SK-N-SH treated with all-trans-retinoic acid at 6 μM for 48 hours (cell line): ENCODE measurements around the gene AP1B1.

Experiments used
- ATAC-seq: fragments of 200-7000 bp; cut with Tn5 transposase; 3 replicates; pipeline ENCODE4 v1.9.1; 2020; ENCODE audit warnings: mild to moderate bottlenecking, moderate library complexity
- BACH2 ChIP-seq: fragments of 250-450 bp; sonication (Bioruptor Pico); IDR thresholded peaks from 2 replicates; pipeline ENCODE4 v1.9.0; 2021; ENCODE audit warnings: mild to moderate bottlenecking, borderline replicate concordance
- CREB5 ChIP-seq: fragments of 250-450 bp; sonication (Bioruptor Pico); IDR thresholded peaks from 2 replicates; pipeline ENCODE4 v1.5.1; 2020; ENCODE audit warnings: low read depth, mild to moderate bottlenecking, moderate library complexity
- CSDC2 ChIP-seq: fragments of 250-450 bp; sonication (Bioruptor Pico); IDR thresholded peaks from 2 replicates; pipeline ENCODE4 v1.5.0; 2020; ENCODE audit warnings: mild to moderate bottlenecking, moderate library complexity
- CSRNP3 ChIP-seq: fragments of 250-450 bp; sonication (Bioruptor Pico); IDR thresholded peaks from 2 replicates; pipeline ENCODE4 v1.5.1; 2021; ENCODE audit warnings: mild to moderate bottlenecking, moderate library complexity
- GLIS3 ChIP-seq: fragments of 250-450 bp; sonication (Bioruptor Pico); IDR thresholded peaks from 2 replicates; pipeline ENCODE4 v1.5.0; 2020; ENCODE audit warnings: mild to moderate bottlenecking, moderate library complexity
- ISL1 ChIP-seq: fragments of 250-450 bp; sonication (Bioruptor Pico); IDR thresholded peaks from 2 replicates; pipeline ENCODE4 v2.1.2; 2022; ENCODE audit warnings: mild to moderate bottlenecking, moderate library complexity
- PATZ1 ChIP-seq: fragments of 250-450 bp; sonication (Bioruptor Pico); IDR thresholded peaks from 2 replicates; pipeline ENCODE4 v1.8.0; 2020; ENCODE audit warnings: mild to moderate bottlenecking, moderate library complexity, borderline replicate concordance
- POU6F1 ChIP-seq: fragments of 250-450 bp; sonication (Bioruptor Pico); IDR thresholded peaks from 2 replicates; pipeline ENCODE4 v1.8.0; 2021; ENCODE audit warnings: low read depth, mild to moderate bottlenecking, moderate library complexity, borderline replicate concordance
- PPARA ChIP-seq: fragments of 250-450 bp; sonication (Bioruptor Pico); IDR thresholded peaks from 2 replicates; pipeline ENCODE4 v1.5.0; 2020; ENCODE audit warnings: mild to moderate bottlenecking, borderline replicate concordance
- RARB ChIP-seq: fragments of 250-450 bp; sonication (Bioruptor Pico); IDR thresholded peaks from 2 replicates; pipeline ENCODE4 v1.8.0; 2021; ENCODE audit warnings: mild to moderate bottlenecking, moderate library complexity
- SNAI2 ChIP-seq: fragments of 250-450 bp; sonication (Bioruptor Pico); IDR thresholded peaks from 2 replicates; pipeline ENCODE4 v1.5.0; 2020; ENCODE audit warnings: mild to moderate bottlenecking, moderate library complexity
- TCF4 ChIP-seq: fragments of 250-450 bp; sonication (Bioruptor Pico); IDR thresholded peaks from 2 replicates; pipeline ENCODE4 v1.8.0; 2021; ENCODE audit warnings: mild to moderate bottlenecking, moderate library complexity, borderline replicate concordance
- TSHZ2 ChIP-seq: fragments of 250-450 bp; sonication (Bioruptor Pico); IDR thresholded peaks from 2 replicates; pipeline ENCODE4 v1.5.0; 2020; ENCODE audit warnings: mild to moderate bottlenecking, moderate library complexity
- ZC3H10 ChIP-seq: fragments of 250-450 bp; sonication (Bioruptor Pico); IDR thresholded peaks from 2 replicates; pipeline ENCODE4 v1.5.1; 2021; ENCODE audit warnings: mild to moderate bottlenecking, moderate library complexity
- ZFP3 ChIP-seq: fragments of 250-450 bp; sonication (Bioruptor Pico); IDR thresholded peaks from 2 replicates; pipeline ENCODE4 v1.5.0; 2020; ENCODE audit warnings: mild to moderate bottlenecking, moderate library complexity
- ZFP30 ChIP-seq: fragments of 450-650 bp; formaldehyde crosslinking; IDR thresholded peaks from 2 replicates; pipeline ENCODE4 v1.5.0; 2022; ENCODE audit warnings: mild to moderate bottlenecking, moderate library complexity
- ZNF565 ChIP-seq: fragments of 450-650 bp; formaldehyde crosslinking; conservative IDR thresholded peaks from 2 replicates; pipeline ENCODE4 v1.5.0; 2020; ENCODE audit warnings: low read depth, mild to moderate bottlenecking, moderate library complexity
- ZNF70 ChIP-seq: fragments of 450-650 bp; formaldehyde crosslinking; IDR thresholded peaks from 2 replicates; pipeline ENCODE4 v1.5.0; 2020; ENCODE audit warnings: mild to moderate bottlenecking, moderate library complexity

Gene AP1B1

GRCh38 chr22:29310863-29311339 lies 77.5 kb downstream of the AP1B1 start:
- TF ChIP-seq PPARA (no peak), GLIS3 (no peak), POU6F1 (CRISPR knock-in tag) (no peak), SNAI2 (CRISPR knock-in tag) (no peak), PATZ1 (CRISPR knock-in tag) (peak; percentile 38; the same call in 1 of the 2 replicates)
- ATAC-seq = peak; percentile 71

- TF ChIP-seq ZFP3 (CRISPR knock-in tag) (no peak), BACH2 (CRISPR knock-in tag) (no peak), ZNF565 (CRISPR knock-in tag) (no peak), SNAI2 (CRISPR knock-in tag) (no peak), RARB (no peak), PATZ1 (CRISPR knock-in tag) (no peak), ZFP30 (CRISPR knock-in tag) (no peak), CSRNP3 (no peak), ZC3H10 (CRISPR knock-in tag) (no peak), TCF4 (CRISPR knock-in tag) (no peak), CREB5 (CRISPR knock-in tag) (no peak), CSDC2 (no peak), PPARA (no peak)
- ATAC-seq = no peak; the same call in 2 of the 3 replicates
Measured at GRCh38 chr22:29310065-29310862, 78.1 kb downstream of the AP1B1 start.

- TF ChIP-seq TSHZ2 (CRISPR knock-in tag) = no peak
- no peak for TF ChIP-seq CREB5 (CRISPR knock-in tag)
- TF ChIP-seq BACH2 (CRISPR knock-in tag) = no peak
- no peak for TF ChIP-seq ZC3H10 (CRISPR knock-in tag)
- no peak for TF ChIP-seq PATZ1 (CRISPR knock-in tag)
- TF ChIP-seq SNAI2 (CRISPR knock-in tag) = no peak
- TF ChIP-seq ZNF70 (CRISPR knock-in tag) = no peak
- TF ChIP-seq PPARA = no peak
- no peak for TF ChIP-seq CSDC2
- no peak for TF ChIP-seq ZFP3 (CRISPR knock-in tag)
- TF ChIP-seq ISL1 (CRISPR knock-in tag) = no peak
- TF ChIP-seq, all 23 proteins: peak for 0
- ATAC-seq = no peak
Measured at GRCh38 chr22:29309332-29310064, 78.9 kb downstream of the AP1B1 start.
